BLaER1 (cell line): Measurements from ENCODE around the gene EGFLAM.

ENCODE experiments used
- H3K27ac ChIP-seq: shearing (Covaris generic); formaldehyde crosslinking; 2 replicates; pipeline ENCODE4 v1.8.1; 2022
- H3K27me3 ChIP-seq: shearing (Covaris generic); formaldehyde crosslinking; 2 replicates; pipeline ENCODE4 v1.8.1; 2022
- H3K36me3 ChIP-seq: shearing (Covaris generic); formaldehyde crosslinking; 2 replicates; pipeline ENCODE4 v1.8.1; 2022
- H3K4me1 ChIP-seq: shearing (Covaris generic); formaldehyde crosslinking; 2 replicates; pipeline ENCODE4 v1.8.1; 2022
- H3K4me2 ChIP-seq: shearing (Covaris generic); formaldehyde crosslinking; 2 replicates; pipeline ENCODE4 v1.8.1; 2022
- H3K4me3 ChIP-seq: shearing (Covaris generic); formaldehyde crosslinking; 2 replicates; pipeline ENCODE4 v1.8.1; 2022
- H3K9ac ChIP-seq: shearing (Covaris generic); formaldehyde crosslinking; 2 replicates; pipeline ENCODE4 v1.8.1; 2022
- H3K9me3 ChIP-seq: shearing (Covaris generic); formaldehyde crosslinking; 2 replicates; pipeline ENCODE4 v1.8.1; 2022
- H4K20me1 ChIP-seq: shearing (Covaris generic); formaldehyde crosslinking; 2 replicates; pipeline ENCODE4 v1.8.1; 2022
- Cebpa-rat ChIP-seq: shearing (Covaris generic); IDR thresholded peaks from 2 replicates; pipeline ENCODE4 v1.8.1; 2022

The EGFLAM gene

DNA sequence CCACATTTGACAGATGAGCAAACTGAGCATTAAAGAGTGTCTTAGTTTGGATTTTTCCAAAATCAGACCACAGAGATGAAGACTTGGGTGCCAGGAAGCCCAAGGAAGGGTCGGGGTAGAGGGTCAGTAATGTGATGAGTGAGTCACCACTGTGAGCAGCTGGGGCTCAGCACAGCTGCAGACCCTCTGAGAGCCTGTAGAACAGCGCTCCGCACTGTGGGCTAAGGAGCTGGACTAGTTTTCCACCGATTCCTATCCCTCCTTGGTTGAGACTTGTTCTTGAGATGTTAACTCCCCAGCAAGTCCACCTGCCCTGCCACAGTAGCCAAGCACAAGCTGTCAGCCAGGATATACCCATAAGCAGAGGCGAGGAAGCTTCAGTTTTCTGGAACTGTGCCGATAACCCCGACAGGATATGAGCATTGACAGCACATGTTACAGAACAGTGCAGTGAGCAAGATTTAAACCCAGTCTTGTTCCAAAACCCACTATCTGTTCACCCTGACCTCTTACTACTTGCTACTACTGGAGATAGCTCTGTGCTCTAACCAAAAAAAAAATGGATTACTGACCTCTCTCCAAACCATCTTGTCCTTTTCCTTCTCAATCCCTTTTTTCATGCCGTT lies 31.8 kb downstream of the EGFLAM start:
- H3K9me3 ChIP-seq = no peaks in the 10 kb centered on the region
- H3K4me2 ChIP-seq = no peak overlapping the region
- H4K20me1 ChIP-seq = no peaks in the 10 kb centered on the region
- H3K4me3 ChIP-seq = no peak overlapping the region
- no peak overlapping the region for H3K27ac ChIP-seq
- H3K27me3 ChIP-seq = no peaks in the 10 kb centered on the region
- H3K9ac ChIP-seq = no peak overlapping the region
- no peaks in the 10 kb centered on the region for H3K36me3 ChIP-seq
- no peak for TF ChIP-seq Cebpa-rat
- no peaks in the 10 kb centered on the region for H3K4me1 ChIP-seq

DNA sequence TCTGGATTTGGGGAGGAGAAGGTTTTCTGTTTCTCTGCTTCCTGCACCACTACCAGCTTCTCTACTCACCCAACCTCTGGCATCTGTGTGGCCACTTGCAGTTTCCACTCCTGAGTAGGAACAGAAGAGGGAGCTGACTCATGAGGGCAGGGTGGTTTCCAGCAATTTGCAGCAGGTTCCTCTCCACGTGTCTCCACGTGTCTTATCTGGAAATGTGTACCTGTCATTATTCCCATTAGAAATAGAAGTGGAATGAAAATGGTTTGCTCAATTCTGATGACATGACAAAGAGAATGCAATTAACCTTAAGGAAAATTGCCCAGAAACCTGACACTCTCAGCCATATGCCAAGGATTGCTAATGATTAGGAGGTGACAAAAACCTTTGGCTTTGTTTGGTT lies 33.0 kb downstream of the EGFLAM start:
- Histone ChIP-seq H4K20me1 (no peaks in the 10 kb centered on the region), H3K27ac (no peak overlapping the region), H3K9me3 (no peaks in the 10 kb centered on the region), H3K4me3 (no peak overlapping the region), H3K36me3 (no peaks in the 10 kb centered on the region), H3K4me1 (no peaks in the 10 kb centered on the region), H3K4me2 (no peak overlapping the region), H3K27me3 (no peaks in the 10 kb centered on the region), H3K9ac (no peak overlapping the region)
- TF ChIP-seq Cebpa-rat = no peak

DNA sequence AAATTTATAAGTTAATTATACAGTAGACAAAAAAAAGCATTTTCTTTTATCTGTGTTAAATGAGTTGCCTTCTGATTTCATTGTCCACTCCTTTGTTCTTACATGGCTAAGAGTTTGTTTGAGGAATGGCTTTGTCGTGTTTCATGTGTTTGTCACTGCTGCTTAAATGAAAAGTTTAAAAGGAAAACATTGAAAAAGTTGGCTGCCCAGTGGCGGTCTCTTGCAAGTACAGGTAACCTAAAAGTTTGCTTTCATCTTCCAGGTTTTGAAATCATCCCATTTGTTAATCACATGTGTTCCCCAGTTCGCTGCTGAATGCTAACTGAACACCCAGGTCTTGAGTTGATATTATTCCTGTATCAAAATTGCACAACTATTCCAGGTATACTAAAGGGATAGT lies 33.9 kb downstream of the EGFLAM start:
- no peak overlapping the region for H3K4me2 ChIP-seq
- no peak for TF ChIP-seq Cebpa-rat
- H4K20me1 ChIP-seq = no peaks in the 10 kb centered on the region
- H3K27ac ChIP-seq = no peak overlapping the region
- no peaks in the 10 kb centered on the region for H3K27me3 ChIP-seq
- no peak overlapping the region for H3K9ac ChIP-seq
- no peaks in the 10 kb centered on the region for H3K4me1 ChIP-seq
- H3K9me3 ChIP-seq = no peaks in the 10 kb centered on the region
- no peak overlapping the region for H3K4me3 ChIP-seq
- H3K36me3 ChIP-seq = no peaks in the 10 kb centered on the region

DNA sequence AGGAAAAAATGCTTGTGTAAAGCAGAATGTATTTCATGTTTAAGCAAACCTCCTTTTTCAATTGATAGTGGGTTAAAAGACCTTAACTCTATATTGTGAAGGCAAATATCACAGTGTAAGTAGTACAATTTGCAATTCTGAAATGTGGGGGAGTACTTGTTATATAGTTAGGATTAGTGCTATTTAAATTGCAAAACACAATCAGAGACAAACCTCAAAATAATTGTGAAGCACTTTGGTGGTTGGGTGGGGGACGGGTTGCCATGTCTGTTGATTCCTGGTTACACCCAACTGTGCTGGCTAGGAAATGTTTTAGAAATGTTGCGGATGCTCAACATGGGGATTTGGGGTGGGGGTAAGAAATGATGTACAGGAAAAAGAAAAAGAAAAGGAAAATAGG lies 37.4 kb downstream of the EGFLAM start:
- Histone ChIP-seq H3K27me3 (no peaks in the 10 kb centered on the region), H3K4me2 (no peak overlapping the region), H4K20me1 (no peaks in the 10 kb centered on the region), H3K27ac (no peak overlapping the region), H3K4me1 (no peaks in the 10 kb centered on the region), H3K9me3 (no peaks in the 10 kb centered on the region), H3K9ac (no peak overlapping the region), H3K4me3 (no peak overlapping the region), H3K36me3 (no peaks in the 10 kb centered on the region)
- TF ChIP-seq Cebpa-rat = no peak

DNA sequence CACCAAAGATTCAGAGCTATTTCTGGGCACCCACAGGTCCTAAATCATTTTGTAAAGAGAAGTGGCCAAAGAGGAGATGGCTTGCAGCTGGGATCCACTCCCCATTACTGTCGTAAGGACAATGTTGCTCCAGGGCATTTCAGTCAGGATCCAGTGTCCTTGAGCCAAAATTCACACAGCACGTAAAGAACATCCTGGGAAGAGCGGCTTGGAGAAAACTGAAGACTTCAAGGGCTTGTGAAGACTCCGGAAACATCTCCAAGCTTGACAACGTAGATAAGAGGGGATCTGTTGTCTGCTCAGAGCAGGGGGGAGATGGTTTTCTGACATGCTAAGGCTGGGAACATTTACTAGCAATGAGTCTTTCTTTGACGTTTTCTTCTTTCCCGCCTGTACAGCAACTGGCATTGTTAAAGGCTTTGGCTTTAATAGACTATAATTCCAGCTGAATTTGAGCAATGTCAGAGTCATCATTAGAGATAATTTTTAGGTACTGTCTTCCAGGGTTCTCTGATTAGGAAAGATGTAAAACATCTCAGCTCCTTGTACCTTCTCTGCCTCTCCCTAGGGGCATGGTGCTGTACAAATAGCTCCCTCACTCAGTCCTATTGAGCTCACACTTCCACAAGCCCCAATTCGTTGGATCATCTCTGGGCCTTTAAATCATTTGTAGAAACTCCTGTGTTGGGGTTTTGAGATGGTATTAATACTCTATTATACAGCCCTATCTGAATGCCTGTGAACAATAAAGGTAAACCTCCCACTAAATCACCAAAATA lies 39.7 kb downstream of the EGFLAM start:
- Histone ChIP-seq H3K36me3 (no peaks in the 10 kb centered on the region), H3K4me2 (no peak overlapping the region), H3K4me3 (no peak overlapping the region), H3K4me1 (no peaks in the 10 kb centered on the region), H4K20me1 (no peaks in the 10 kb centered on the region), H3K9me3 (no peaks in the 10 kb centered on the region), H3K27ac (no peak overlapping the region), H3K9ac (no peak overlapping the region), H3K27me3 (no peaks in the 10 kb centered on the region)
- no peak for TF ChIP-seq Cebpa-rat

DNA sequence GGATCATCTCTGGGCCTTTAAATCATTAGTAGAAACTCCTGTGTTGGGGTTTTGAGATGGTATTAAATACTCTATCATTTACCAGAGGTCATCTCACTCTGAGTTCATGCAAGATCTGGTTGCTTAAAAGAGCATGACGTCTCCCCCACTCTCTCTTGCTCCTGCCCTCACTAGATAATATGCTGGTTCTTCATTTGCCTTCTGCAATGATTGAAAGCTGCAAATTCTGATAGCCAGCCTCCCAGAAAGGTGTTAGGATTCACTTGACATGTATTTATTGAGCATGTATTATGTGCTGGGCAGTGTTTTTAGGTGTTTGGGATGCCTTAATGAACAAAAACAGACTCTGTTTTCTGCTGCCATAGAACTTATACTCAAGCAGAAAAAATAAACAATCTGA lies 41.2 kb downstream of the EGFLAM start:
- no peaks in the 10 kb centered on the region for H3K27me3 ChIP-seq
- H3K4me3 ChIP-seq = no peak overlapping the region
- H4K20me1 ChIP-seq = no peaks in the 10 kb centered on the region
- TF ChIP-seq Cebpa-rat = no peak
- no peak overlapping the region for H3K27ac ChIP-seq
- H3K9ac ChIP-seq = no peak overlapping the region
- no peaks in the 10 kb centered on the region for H3K4me1 ChIP-seq
- H3K9me3 ChIP-seq = peaks cover 12% of the 10 kb centered on the region
- no peak overlapping the region for H3K4me2 ChIP-seq
- H3K36me3 ChIP-seq = no peaks in the 10 kb centered on the region

DNA sequence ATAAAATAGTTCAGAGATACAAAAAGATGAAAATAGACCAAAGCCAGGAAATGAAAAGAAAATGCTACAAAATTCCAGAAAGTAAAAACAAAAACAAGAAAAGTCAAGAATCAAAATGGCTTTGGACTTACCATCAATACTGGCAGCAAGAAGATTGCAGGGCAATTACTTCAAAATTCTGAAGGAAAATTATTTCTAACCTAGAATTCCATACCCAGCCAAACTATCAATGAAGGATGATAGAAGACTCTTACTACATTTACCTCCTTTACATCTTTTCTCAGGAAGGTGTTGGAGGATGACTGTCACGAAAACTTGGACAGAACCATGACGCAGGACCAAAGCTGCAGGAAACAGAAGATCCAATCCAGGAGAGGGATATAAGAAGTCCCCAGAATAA lies 46.8 kb downstream of the EGFLAM start:
- Histone ChIP-seq H3K9ac (no peak overlapping the region), H3K4me2 (no peak overlapping the region), H3K4me3 (no peak overlapping the region), H3K9me3 (peaks cover 35% of the 10 kb centered on the region), H3K27ac (no peak overlapping the region), H4K20me1 (no peaks in the 10 kb centered on the region), H3K4me1 (no peaks in the 10 kb centered on the region), H3K27me3 (no peaks in the 10 kb centered on the region), H3K36me3 (no peaks in the 10 kb centered on the region)
- no peak for TF ChIP-seq Cebpa-rat

DNA sequence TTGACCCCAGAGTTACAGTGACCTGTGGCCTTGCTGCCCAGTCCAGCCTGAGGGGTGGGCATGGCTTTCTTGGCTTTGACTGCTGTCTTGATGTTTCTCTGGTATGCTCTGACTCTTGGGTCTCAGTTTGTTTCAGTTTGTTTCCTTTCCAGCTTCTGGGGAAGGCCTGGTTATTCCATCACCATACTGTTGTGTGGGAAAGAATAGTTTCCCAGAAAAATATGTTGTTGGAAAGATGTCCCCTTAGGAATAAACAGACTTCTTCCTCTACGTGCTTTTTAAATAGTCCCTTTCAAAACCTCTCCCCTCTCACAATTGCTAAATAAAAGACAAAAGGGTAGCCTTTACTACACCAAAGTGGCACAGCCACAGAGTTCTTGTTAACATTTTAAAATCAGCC lies 49.5 kb downstream of the EGFLAM start:
- H3K36me3 ChIP-seq = no peaks in the 10 kb centered on the region
- peaks cover 10% of the 10 kb centered on the region for H3K4me1 ChIP-seq
- no peak overlapping the region for H3K4me2 ChIP-seq
- no peak overlapping the region for H3K4me3 ChIP-seq
- TF ChIP-seq Cebpa-rat = no peak
- no peaks in the 10 kb centered on the region for H3K27me3 ChIP-seq
- no peaks in the 10 kb centered on the region for H4K20me1 ChIP-seq
- H3K9me3 ChIP-seq = peaks cover 35% of the 10 kb centered on the region
- H3K27ac ChIP-seq = no peak overlapping the region
- no peak overlapping the region for H3K9ac ChIP-seq

DNA sequence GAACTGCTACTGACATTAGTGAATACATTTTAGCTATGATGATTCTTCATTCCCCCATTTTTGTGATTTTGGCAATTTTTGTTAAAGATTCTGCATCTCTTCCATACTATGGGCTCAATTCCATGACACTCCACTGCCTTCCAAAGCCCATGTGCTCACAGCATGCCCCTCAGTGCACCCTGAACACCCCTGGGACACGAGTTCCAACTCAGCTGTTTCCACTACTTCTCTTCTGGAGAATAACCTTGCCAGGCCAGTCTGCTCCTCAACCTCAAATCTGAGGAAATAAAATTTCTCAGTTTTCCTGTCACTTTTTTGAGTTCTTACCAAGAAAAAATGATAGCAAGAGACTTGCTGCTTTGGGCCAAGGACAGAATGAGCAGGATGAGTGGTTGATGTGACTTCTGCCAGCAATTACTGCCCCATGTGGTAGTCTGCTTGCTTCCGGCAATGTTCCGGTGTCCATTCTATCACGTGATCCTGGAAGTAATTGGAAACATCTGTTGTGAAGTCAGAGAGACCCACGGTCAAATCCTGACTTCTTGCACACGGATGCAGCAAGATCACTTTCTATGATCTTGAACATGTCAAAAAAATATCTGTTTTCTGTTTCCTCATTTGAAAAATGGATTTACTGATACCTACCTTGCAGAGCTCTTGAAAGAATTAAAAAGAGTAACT lies 58.3 kb downstream of the EGFLAM start:
- H3K9me3 ChIP-seq = no peaks in the 10 kb centered on the region
- peaks cover 7% of the 10 kb centered on the region for H3K4me1 ChIP-seq
- no peaks in the 10 kb centered on the region for H3K27me3 ChIP-seq
- H3K4me2 ChIP-seq = no peak overlapping the region
- TF ChIP-seq Cebpa-rat = no peak
- H3K36me3 ChIP-seq = no peaks in the 10 kb centered on the region
- H3K4me3 ChIP-seq = no peak overlapping the region
- no peak overlapping the region for H3K27ac ChIP-seq
- no peak overlapping the region for H3K9ac ChIP-seq
- H4K20me1 ChIP-seq = no peaks in the 10 kb centered on the region

DNA sequence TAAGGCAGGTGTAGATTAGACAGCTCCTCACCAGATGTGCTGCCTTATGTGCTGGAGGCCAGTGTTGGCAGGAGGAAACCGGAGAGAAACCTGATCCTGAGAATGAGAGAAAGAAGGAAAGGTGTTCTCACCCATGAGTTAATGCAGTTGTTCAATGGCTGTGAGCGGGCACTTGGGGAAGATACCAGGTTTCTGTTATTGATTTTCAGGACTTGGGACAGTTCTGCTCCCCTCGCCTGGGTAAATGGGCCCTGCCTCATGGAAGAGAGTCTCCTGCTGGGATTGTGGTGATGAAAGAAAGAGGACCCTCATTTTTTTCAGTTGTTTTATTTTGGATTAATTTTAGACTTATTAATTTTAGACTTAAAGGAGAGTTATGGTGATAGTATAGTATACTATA lies 59.5 kb downstream of the EGFLAM start:
- H3K27ac ChIP-seq = no peak overlapping the region
- H3K27me3 ChIP-seq = no peaks in the 10 kb centered on the region
- H3K4me2 ChIP-seq = no peak overlapping the region
- no peaks in the 10 kb centered on the region for H3K9me3 ChIP-seq
- no peaks in the 10 kb centered on the region for H3K4me1 ChIP-seq
- no peak overlapping the region for H3K4me3 ChIP-seq
- no peak overlapping the region for H3K9ac ChIP-seq
- H4K20me1 ChIP-seq = no peaks in the 10 kb centered on the region
- no peak for TF ChIP-seq Cebpa-rat
- H3K36me3 ChIP-seq = no peaks in the 10 kb centered on the region
